ENCODE results near the gene UBN1.
A peak's percentile ranks its signal among the peaks of the same experiment; 100 is the strongest.

UBN1 gene

DNA sequence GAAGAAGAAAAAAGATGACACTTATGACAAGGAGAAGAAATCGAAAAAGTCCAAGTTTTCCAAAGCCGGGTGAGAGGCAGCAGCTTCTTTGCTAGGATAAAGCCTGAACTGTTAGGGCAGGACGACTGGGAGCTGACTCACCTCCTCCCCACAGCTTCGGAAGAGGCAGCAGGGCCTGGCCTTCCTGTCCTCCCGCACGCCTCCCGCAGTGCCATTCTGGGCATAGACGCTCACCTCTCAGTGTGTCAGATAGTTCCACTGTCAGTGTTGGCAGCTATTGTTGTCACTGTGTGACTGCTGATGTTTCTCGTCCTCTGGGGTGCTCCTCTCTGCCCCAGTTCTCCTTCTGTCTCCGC, 12.6 kb downstream of the UBN1 start:
- FAIRE-seq (no peak), DNase-seq (ENCODE audit: low spot score) (no peak)

DNA sequence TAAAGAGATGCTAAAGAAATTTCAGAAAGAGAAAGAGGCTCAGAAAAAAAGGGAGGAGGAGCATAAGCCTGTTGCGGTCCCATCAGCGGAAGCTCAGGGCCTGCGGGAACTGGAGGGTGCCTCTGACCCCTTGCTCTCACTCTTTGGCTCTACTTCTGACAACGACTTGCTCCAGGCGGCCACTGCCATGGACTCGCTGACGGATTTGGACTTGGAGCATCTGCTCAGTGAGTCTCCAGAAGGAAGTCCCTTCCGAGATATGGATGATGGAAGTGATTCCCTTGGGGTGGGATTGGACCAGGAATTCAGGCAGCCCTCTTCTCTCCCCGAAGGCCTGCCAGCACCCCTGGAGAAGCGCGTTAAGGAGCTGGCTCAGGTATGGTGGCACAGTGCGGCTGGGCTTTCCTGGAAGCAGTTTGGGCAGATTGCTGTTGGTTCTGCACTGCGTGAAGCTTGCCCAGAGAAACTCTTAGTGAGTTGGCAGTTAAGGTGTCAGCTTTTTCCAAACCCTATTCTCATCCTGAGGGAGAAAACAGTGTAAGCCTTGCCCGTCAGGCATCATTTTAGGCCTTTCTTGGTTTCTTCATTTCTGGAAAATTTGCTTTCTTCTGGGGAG, 13.6 kb downstream of the UBN1 start:
- FAIRE-seq (no peak), DNase-seq (ENCODE audit: low spot score) (no peak)

DNA sequence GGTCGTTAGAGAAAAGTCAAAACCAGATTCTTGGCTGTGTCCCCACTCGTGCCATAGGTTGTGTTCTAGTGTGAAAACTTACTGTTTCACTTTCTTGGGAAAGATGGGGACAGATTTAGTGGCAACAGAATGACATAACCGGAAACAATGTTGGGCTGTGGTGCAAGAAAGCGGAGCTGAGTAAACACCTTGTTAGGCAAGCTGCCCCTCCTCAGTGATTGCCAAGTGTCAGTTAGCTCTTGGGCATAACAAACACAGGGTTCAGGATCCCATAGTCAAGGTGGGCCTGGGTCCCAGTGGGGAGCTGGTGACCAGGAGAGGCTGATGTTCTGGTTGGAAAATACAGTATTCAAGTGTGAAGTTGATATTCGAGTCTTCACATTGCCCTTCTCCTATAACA, 15.4 kb downstream of the UBN1 start:
- DNase-seq (ENCODE audit: low spot score) (no peak), FAIRE-seq (no peak)

- no peak for FAIRE-seq
Measured at GRCh38 chr16:4864728-4865127, 17.4 kb downstream of the UBN1 start.

DNA sequence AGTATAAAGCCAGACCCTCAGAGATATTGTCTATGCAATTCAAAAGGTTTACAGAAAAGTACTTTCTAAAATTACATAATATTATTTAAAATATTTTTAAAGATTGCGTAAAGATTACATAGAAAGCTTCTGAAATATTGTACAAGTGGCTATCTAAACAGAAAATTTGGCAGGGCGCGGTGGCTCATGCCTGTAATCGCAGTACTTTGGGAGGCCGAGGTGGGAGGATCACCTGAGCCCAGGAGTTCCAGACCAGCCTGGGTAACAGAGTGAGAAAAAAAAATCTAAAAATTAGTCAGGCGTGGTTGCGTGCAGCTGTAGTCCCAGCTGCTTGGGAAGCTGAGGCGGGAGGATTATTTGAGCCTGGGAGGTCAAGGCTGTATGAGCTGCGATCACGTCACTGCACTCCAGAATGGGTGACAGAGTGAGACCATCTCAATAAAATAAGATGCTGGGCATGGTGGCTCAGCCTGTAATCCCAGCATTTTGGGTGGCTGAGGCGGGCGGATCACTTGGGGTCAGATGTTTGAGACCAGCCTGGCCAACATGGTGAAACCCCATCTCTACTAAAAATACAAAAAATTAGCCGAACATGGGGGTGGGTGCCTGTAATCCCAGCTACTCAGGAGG, 18.1 kb downstream of the UBN1 start:
- FAIRE-seq, result no peak
- no peak for DNase-seq (ENCODE audit: low spot score)

More at GRCh38 chr16:4864728-4865127, 17.4 kb downstream of the UBN1 start:
- DNase-seq (ENCODE audit: low spot score), result no peak

DNA sequence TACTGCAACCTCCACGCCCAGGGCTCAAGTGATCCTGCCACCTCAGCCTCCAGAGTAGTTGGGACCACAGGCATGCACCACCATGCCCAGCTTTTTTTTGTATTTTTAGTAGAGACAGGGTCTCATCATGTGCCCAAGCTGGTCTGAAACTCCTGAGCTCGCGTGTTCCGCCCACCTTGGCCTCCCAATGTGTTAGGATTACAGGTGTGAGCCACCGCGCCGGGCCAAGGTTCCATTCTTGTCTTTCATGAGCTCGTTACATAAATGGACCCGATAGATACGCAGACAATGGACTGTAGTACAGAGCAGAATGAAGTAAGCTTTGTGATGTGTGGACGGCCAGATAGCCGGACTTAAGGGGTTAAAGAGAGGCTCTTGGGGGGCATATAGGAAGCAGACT, 19.3 kb downstream of the UBN1 start:
- FAIRE-seq (no peak), DNase-seq (ENCODE audit: low spot score) (no peak)

GRCh38 chr16:4868026-4868425, 20.7 kb downstream of the UBN1 start:
- FAIRE-seq (no peak), DNase-seq (ENCODE audit: low spot score) (no peak)

DNA sequence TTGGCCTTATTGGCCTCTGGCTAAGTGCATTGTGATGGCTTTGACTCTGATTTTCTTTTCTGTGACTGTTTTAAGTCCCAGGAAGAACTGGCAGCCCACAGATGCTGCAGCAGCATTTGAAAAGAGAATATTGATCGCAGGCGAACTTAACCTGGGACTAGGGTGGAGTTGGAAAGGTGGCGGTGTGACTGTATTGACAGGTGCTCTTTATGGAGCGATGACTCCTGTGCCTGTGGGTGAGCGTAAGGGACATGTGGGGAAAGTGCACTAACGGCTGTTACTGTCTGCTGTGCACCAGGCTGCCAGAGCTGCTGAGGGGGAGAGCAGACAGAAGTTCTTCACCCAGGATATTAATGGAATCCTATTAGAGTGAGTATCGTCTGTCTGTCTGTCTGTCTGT, 21.3 kb downstream of the UBN1 start:
- no peak for FAIRE-seq
- no peak for DNase-seq (ENCODE audit: low spot score)

GRCh38 chr16:4869147-4869805, 22.0 kb downstream of the UBN1 start:
- DNase-seq (ENCODE audit: low spot score) (no peak), FAIRE-seq (no peak)

DNA sequence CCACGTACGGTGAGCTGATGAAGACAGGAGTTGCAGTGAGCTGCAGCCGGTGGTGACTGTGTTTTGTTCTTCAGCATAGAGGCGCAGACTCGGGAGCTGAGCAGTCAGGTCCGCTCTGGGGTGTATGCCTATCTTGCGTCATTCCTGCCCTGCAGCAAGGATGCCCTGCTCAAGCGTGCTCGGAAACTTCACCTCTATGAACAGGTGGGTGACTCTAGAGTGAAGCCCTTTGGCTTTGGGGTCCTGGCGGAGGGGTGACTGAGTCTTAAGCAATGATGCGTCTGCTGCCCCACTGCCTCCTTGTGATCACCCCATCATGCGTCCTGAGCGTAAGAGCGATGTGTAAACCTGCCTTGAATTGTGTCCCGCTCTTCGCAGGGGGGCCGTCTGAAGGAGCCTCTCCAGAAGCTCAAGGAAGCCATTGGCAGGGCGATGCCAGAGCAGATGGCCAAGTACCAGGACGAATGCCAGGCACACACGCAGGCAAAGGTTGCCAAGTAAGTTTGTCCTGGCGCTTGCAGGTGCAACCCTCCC, 22.9 kb downstream of the UBN1 start:
- FAIRE-seq, result no peak
- DNase-seq (ENCODE audit: low spot score), result no peak

DNA sequence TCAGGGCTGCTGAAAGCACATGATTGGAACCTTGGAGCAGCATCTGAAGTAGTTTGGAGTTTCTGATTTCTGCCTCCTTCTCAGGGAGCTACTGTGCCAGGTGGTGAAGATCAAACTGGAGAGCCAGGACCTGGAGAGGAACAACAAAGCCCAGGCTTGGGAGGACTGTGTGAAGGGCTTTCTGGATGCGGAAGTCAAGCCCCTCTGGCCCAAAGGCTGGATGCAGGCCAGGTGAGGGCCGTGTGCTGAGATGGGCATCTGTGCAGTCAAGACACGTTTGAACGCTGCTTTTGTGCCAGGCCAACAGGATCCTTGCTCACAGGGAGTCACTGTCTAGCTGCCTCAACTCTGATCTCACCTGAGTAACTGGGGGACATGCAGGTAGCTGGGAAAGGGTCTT, 23.8 kb downstream of the UBN1 start:
- FAIRE-seq, result no peak
- DNase-seq (ENCODE audit: low spot score), result no peak

- no peak for FAIRE-seq
- no peak for DNase-seq (ENCODE audit: low spot score)
Measured at GRCh38 chr16:4873091-4873490, 25.8 kb downstream of the UBN1 start.

DNA sequence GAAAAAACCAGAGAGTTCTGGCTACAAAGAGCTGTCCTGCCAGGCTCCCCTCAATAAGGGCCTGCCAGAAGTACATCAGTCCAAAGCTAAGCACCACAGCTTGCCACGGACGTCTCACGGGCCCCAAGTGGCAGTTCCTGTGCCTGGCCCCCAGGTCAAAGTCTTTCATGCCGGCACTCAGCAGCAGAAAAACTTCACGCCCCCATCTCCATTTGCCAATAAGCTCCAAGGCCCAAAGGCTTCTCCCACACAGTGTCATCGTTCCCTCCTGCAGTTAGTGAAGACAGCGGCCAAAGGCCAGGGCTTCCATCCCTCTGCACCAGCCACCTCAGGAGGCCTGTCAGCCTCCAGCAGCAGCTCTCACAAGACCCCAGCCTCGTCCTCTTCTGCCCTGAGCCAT, 27.4 kb downstream of the UBN1 start:
- no peak for DNase-seq (ENCODE audit: low spot score)
- no peak for FAIRE-seq

DNA sequence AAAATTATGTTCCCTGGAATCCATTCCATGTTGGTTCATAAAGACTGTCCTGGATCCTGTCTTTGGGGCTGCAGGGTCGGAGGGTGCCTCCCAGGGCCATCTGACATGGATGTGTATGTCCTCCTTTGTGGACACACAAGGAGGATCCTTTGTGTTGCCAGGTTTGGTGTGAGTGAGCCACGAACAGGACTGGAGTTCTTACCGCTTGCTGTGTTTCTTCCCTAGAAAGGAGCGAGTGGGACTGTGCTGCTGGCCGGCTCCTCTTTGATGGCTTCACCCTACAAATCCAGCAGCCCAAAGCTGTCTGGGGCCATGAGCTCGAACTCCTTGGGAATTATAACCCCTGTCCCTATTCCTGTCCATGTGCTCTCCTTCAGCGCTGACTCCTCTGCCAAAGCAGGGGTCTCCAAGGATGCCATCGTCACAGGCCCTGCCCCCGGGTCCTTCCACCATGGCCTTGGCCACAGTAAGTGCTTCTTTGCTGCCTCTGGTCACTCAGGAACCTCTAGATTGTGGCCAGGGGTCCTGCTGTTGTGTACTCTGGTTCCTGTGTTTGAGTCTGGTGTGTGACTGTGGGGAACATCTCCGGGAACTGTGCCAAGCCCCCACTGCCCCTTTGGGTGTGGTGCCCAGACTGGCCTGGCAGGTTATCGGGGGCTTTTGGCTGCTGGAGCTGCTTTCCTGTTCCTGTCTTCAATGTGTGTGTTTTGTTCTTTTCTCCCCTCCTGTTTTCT, 29.5 kb downstream of the UBN1 start:
- FAIRE-seq, result no peak

DNA sequence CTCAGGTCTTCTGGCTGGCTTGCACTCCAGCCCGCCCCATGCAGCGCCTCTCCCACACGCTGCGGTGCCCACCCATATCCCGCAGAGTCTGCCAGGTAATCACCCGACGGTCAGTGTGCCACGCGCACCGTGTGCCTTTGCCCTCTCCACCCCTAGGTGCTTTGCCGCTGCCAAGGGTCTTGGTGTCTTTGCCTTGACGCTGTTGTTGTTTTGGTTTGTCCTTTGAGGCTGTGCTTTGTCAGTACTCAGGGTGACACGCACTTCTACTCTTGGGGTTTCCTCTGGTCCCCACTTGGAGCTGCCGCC, 30.1 kb downstream of the UBN1 start:
- no peak for DNase-seq (ENCODE audit: low spot score)
- FAIRE-seq, result no peak

More for the DNA sequence above, 29.5 kb downstream of the UBN1 start:
- no peak for DNase-seq (ENCODE audit: low spot score)

DNA sequence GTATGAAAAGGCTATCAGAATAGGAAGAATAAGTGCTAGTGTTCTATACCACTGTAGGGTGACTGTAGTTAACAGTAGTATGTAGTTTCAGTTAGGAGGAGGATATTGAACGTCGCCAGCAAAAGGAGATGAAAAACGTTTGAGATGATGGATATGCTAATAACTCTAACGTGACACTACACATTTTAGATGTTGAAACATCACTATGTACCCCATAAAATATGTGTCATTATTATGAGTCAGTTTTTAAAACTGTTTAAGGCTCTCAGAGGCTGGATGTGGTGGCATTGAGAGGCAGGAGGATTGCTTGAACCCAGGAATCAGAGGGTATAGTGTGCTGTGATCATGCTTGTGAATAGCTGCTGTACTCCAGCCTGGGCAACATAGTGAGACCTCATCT, 31.8 kb downstream of the UBN1 start:
- no peak for FAIRE-seq
- DNase-seq (ENCODE audit: low spot score), result no peak

DNA sequence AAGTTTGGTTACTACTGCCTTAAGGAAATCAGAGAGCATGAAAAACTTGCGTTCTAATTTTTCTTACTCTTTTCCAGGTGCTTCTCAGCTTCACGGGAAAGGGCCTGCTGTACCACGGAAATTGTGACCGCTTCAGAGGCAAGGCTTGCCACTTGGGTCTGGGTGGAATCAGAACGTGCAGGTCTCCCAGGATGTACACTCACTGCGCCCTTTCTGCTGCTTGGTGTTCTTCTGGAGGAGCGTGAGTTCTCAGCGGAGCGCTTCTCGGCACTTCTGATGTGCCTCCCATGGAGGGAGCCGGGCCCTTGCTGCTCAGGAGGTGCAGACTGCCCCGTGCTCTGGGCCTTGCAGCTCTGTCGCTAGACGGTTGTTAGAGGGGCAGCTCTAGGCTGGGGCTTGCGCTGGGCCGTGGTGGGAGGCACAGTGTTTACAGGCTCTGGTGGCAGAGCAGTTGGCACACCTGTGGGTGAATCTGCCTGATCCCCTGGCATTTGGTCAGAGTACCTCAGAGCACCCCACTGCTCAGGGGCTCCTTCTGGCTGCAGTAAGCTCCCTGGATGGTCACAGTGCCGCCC, 32.8 kb downstream of the UBN1 start:
- FAIRE-seq (no peak), DNase-seq (ENCODE audit: low spot score) (no peak)

- FAIRE-seq (no peak), DNase-seq (ENCODE audit: low spot score) (peak; percentile 41)
Measured at GRCh38 chr16:4882000-4882632, 34.8 kb downstream of the UBN1 start.

DNA sequence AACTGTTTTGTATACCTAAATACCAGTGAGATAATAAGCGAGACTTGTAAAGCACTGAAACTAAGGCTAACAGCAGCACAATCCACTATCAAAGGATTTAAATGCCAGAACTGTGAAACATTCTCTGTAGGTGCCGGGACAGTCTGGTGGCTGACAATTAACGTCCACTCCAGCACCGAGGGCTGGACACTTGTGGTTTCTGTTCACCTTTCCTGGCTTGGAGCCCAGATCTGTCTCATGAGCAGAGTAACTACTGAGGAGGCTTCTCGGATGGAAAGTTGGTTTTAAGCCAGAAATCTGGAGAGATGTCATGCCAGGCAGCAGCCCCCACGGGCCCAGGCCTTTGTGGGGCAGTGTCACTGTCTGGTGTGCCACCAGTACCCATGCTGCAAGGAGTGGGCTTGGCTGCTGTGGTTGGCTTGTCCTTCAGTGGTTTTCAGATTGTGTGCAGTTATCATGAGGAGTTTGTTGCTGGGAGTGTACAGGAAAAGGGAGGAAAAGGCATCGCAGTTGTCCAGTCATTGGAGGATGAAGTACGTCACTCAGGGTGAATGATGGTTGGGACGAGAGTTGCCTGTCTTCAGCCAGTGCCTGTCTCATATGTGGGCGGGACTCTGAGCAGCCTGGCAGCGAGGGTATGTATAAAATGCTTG, 35.5 kb downstream of the UBN1 start:
- DNase-seq (ENCODE audit: low spot score), result peak; percentile 83
- FAIRE-seq, result peak; percentile 92

- FAIRE-seq (no peak), DNase-seq (ENCODE audit: low spot score) (no peak)
Measured at GRCh38 chr16:4883501-4883900, 36.2 kb downstream of the UBN1 start.

GRCh38 chr16:4884209-4884608, 36.9 kb downstream of the UBN1 start:
- DNase-seq (ENCODE audit: low spot score), result no peak

More at GRCh38 chr16:4884209-4884608, 36.9 kb downstream of the UBN1 start:
- no peak for FAIRE-seq
